Psoas muscle (tissue), 8 donors: ENCODE results near the gene KAT2A. TPM values are rescaled to one million over a fixed set of nuclear protein-coding genes. Genes with fewer than 3 reads are reported as not detected.

ENCODE experiments used
- ATAC-seq, 4 donors: fragments of 200-7000 bp; cut with Tn5 transposase; one replicate each; pipeline ENCODE4 v1.9.1; 2020; ENCODE audit warnings: moderate library complexity in 3 of 4, mild to moderate bottlenecking in 2 of 4
- DNase-seq, 2 donors: peaks; one replicate each; pipeline ENCODE4 v3.0.0-alpha.2; 2020
- H3K27ac ChIP-seq: fragments of 200-600 bp; one replicate; pipeline ENCODE4 v1.8.0; 2022
- H3K27me3 ChIP-seq, 3 donors: fragments of 200-600 bp in 1 of 3; one replicate each; pipeline versions ENCODE4 v1.6.1 to v1.8.0; 2013 to 2022; ENCODE audit warnings: low read length in 2 of 3, mild to moderate bottlenecking in 2 of 3, moderate library complexity in 1 of 3; ENCODE audit not compliant: insufficient read depth in 3 of 3
- H3K36me3 ChIP-seq, 2 donors: fragments of 200-600 bp in 1 of 2; one replicate each; pipeline versions ENCODE4 v1.6.1 to v1.8.0; 2013 to 2022; ENCODE audit warnings: low read depth in 1 of 2, mild to moderate bottlenecking in 1 of 2, moderate library complexity in 1 of 2; ENCODE audit not compliant: insufficient read depth in 1 of 2
- H3K4me1 ChIP-seq: fragments of 200-600 bp; one replicate; pipeline ENCODE4 v1.8.0; 2022
- H3K4me3 ChIP-seq: fragments of 200-600 bp; one replicate; pipeline ENCODE4 v1.8.0; 2022; ENCODE audit warnings: mild to moderate bottlenecking
- H3K9me3 ChIP-seq: fragments of 200-600 bp; one replicate; pipeline ENCODE4 v1.8.0; 2022
- CTCF ChIP-seq: fragments of 200-600 bp; IDR thresholded peaks from one replicate; pipeline ENCODE4 v1.8.0; 2022; ENCODE audit warnings: antibody characterized with exemption
- WGBS, 3 donors: extraction: QIAGEN DNeasy Blood & Tissue Kit; methylation state at CpG; one replicate each; pipeline versions ENCODE4 v1.1.6 to v1.1.7; 2013; 5-methylcytosine and 5-hydroxymethylcytosine counted together
- intact Hi-C, 2 donors: fragments of 100-400 bp; cut with DNase I; formaldehyde crosslinking; loops; one replicate each; pipeline versions ENCODE4 v1.11.0 to v1.14.2; 2022
- polyA plus RNA-seq, 3 donors: library from polyadenylated mRNA; stranded (reverse); fragments of 200-250 nt; gene quantifications; one replicate each; pipeline ENCODE4 v1.2.3, GENCODE V29; 2013
- total RNA-seq, 4 donors: library from RNA; stranded (reverse); fragmentation: NEBNext Ultra II Directional in 2 of 4; extraction: Animal tissue kit (Norgen Biotek cat#: 25700) in 2 of 4; gene quantifications; one replicate each; pipeline versions ENCODE4 v1.2.1 to v1.2.4, GENCODE V29; 2021 to 2023
- donor health status: healthy with polysubstance abuse.
- donor health status: DM: no; HTN: no; CAD: no; lungs with moderate emphysema.
- donor health status: Bipolar disorder and iron deficiency.
- donor health status: healthy.
- donor health status: DM: yes; HTN: yes; CAD: no.
- donor health status: DM: no; HTN: no; CAD: no.
- donor health status: DM: no; HTN: no; CAD: no.
- donor health status: DM: yes; HTN: yes; CAD: no.

The KAT2A gene
- total and polyA plus RNA-seq, 7 donors: 12.3 to 35.3 (median 20.9) TPM

GRCh38 chr17:42092939-42093338 is 28.2 kb downstream of the KAT2A start:
- H3K27ac ChIP-seq: no peak overlapping the region
- peaks cover 0 to 9% (median 0%) of the 10 kb centered on the region in 3 donors for H3K27me3 ChIP-seq
- no peak for TF ChIP-seq CTCF
- intact Hi-C loops: no loop called here
- H3K36me3 ChIP-seq: no peaks in the 10 kb centered on the region
- DNase-seq (no peak), ATAC-seq (no peak)
- no peak overlapping the region for H3K4me3 ChIP-seq
- no peaks in the 10 kb centered on the region for H3K9me3 ChIP-seq
- H3K4me1 ChIP-seq: no peaks in the 10 kb centered on the region
- WGBS, 3 donors: 73 to 76% (median 75%) methylated on average over 3 to 6 of the region's 6 CpGs

GRCh38 chr17:42090964-42091790 is 30.0 kb downstream of the KAT2A start:
- Histone ChIP-seq H3K9me3 (no peaks in the 10 kb centered on the region), H3K27me3 (no peaks in the 10 kb centered on the region), H3K36me3 (no peaks in the 10 kb centered on the region), H3K4me3 (no peak overlapping the region), H3K4me1 (no peaks in the 10 kb centered on the region), H3K27ac (no peak overlapping the region)
- 79 to 84% (median 83%) methylated on average over 8 of the region's 8 CpGs for WGBS, 3 donors
- ATAC-seq: no peak
- intact Hi-C loops: no loop called here
- no peak for DNase-seq
- no peak for TF ChIP-seq CTCF

- 86 to 92% (median 90%) methylated on average over 8 of the region's 8 CpGs for WGBS, 3 donors
- H3K4me1 ChIP-seq: no peaks in the 10 kb centered on the region
- DNase-seq (no peak), ATAC-seq (no peak)
- no peak overlapping the region for H3K27ac ChIP-seq
- H3K27me3 ChIP-seq: no peaks in the 10 kb centered on the region
- H3K36me3 ChIP-seq: no peaks in the 10 kb centered on the region
- no peak for TF ChIP-seq CTCF
- intact Hi-C loops: no loop called here
- H3K9me3 ChIP-seq: no peaks in the 10 kb centered on the region
- H3K4me3 ChIP-seq: no peak overlapping the region
Measured at GRCh38 chr17:42088736-42089135, 32.4 kb downstream of the KAT2A start.

GRCh38 chr17:42087736-42088705 is 33.1 kb downstream of the KAT2A start:
- TF ChIP-seq CTCF: no peak
- intact Hi-C loops: no loop called here
- Histone ChIP-seq H3K4me1 (no peaks in the 10 kb centered on the region), H3K4me3 (no peak overlapping the region), H3K9me3 (no peaks in the 10 kb centered on the region), H3K27ac (no peak overlapping the region), H3K27me3 (no peaks in the 10 kb centered on the region), H3K36me3 (no peaks in the 10 kb centered on the region)
- DNase-seq (no peak), ATAC-seq (no peak)
- 46 to 61% (median 53%) methylated on average over 19 to 20 of the region's 20 CpGs for WGBS, 3 donors
